ENCODE results near the gene RRAS. TPM values are rescaled to one million over a fixed set of nuclear protein-coding genes. Genes with fewer than 3 reads are reported as not detected.
A peak's percentile ranks its signal among the peaks of the same experiment; 100 is the strongest.

Gene RRAS
- total and polyA plus RNA-seq, 2 of the 4 experiments (the other 2 are of a cell fraction) = 50.2 to 241 TPM

- ChIA-PET POLR2A (ENCODE audit: unreplicated experiment) (interaction anchor here (0.6 kb wide), 1 partner anchor 20 kb away, joined by 3 read pairs; no protein-coding TSS in a partner anchor), CTCF (no interaction called here)
- Histone ChIP-seq H4K5ac (ENCODE audit: low read depth, low read length) (peak overlapping the region; percentile 4; the same call in 1 of the 2 replicates), H2AK9ac (replicated peaks; ENCODE audit: low read depth, low read length, poor library complexity) (peak overlapping the region; percentile 86), H3K14ac (replicated peaks; ENCODE audit: low read depth, low read length) (peak overlapping the region; percentile 20; the same call in 1 of the 2 replicates), H2BK120ac (ENCODE audit: low read depth, low read length) (peak overlapping the region; percentile 50; the same call in 1 of the 2 replicates), H3K4me2 (ENCODE audit: low read depth, low read length) (peak overlapping the region; percentile 16; the same call in 1 of the 2 replicates), H3K9ac (ENCODE audit: low read depth, low read length) (no peak overlapping the region), H4K8ac (ENCODE audit: low read depth in 2 of 2, low read length in 2 of 2) (peak overlapping the region in 1 of 2 experiments; percentile 70; a peak in 2 of 4 replicates), H3K4me1 (ENCODE audit: control insufficient read depth, insufficient read depth, low read length) (peaks cover 16% of the 10 kb centered on the region), H3K4me3 (ENCODE audit: insufficient read depth, low read depth, low read length) (no peak overlapping the region), H2AK5ac (ENCODE audit: low read depth, low read length) (peak overlapping the region; percentile 75), H3K79me1 (ENCODE audit: low read depth in 1 of 2, low read length in 2 of 2) (peaks cover 37 to 79% of the 10 kb centered on the region in 2 experiments), H4K91ac (ENCODE audit: insufficient read depth, low read depth, low read length) (peak overlapping the region; percentile 7; the same call in 1 of the 2 replicates), H3K4ac (ENCODE audit: low read depth, low read length) (peak overlapping the region; percentile 84), H2AFZ (replicated peaks; ENCODE audit: low read length, poor library complexity) (peak overlapping the region; percentile 38), H3K18ac (ENCODE audit: low read depth, low read length) (peak overlapping the region; percentile 3; the same call in 1 of the 2 replicates), H3K9me1 (ENCODE audit: insufficient read depth, low read length) (peaks cover 10% of the 10 kb centered on the region), H2BK5ac (ENCODE audit: low read depth, low read length, poor library complexity, severe bottlenecking) (peak overlapping the region; percentile 79), H2BK20ac (ENCODE audit: low read depth, low read length) (0 out of 2 replicates have a peak overlapping the region, but pooled peaks have one; percentile 12), H3K56ac (ENCODE audit: extremely low read depth, insufficient read depth, low read length) (no peak overlapping the region), H4K20me1 (ENCODE audit: insufficient read depth, low read length) (peaks cover 31% of the 10 kb centered on the region), H3K27me3 (ENCODE audit: control insufficient read depth, insufficient read depth, low read length) (no peaks in the 10 kb centered on the region), H3K23ac (ENCODE audit: low read depth, low read length) (peak overlapping the region; percentile 43; the same call in 1 of the 2 replicates), H3K36me3 (ENCODE audit: control insufficient read depth, insufficient read depth, low read length) (peaks cover 42% of the 10 kb centered on the region), H3K9me3 (ENCODE audit: control insufficient read depth, insufficient read depth, low read length) (no peaks in the 10 kb centered on the region), H3K27ac (ENCODE audit: insufficient read depth, low read length) (peak overlapping the region; percentile 45), H2BK15ac (ENCODE audit: low read depth, low read length) (no peak overlapping the region; the same call in 2 of the 3 replicates)
- 51% methylated on average over 6 of the region's 19 CpGs; no CpG with 5 or more reads in 1 of the 2 experiments for WGBS, 2 experiments (ENCODE audit: extremely low coverage in 2 of 2, insufficient read length in 1 of 2)
- DNase-seq (peak; percentile 91), ATAC-seq (ENCODE audit: low read depth) (peak; percentile 91)
- intact Hi-C loops (cut with micrococcal nuclease) (no loop called here), in situ Hi-C loops (cut with MboI; ENCODE audit: low sequenced_read_pairs) (no loop called here), dilution Hi-C loops (cut with HindIII; ENCODE audit: low sequenced_read_pairs, unreplicated experiment) (no loop called here)
- BruUV-seq (replicated peaks) = no TSS peak
- TF ChIP-seq USF2 (IDR thresholded peaks at IDR 0.05; ENCODE audit: low read depth, low read length) (no peak), RCOR1 (IDR thresholded peaks at IDR 0.05; ENCODE audit: insufficient replicate concordance, low read length) (no peak), MXI1 (IDR thresholded peaks at IDR 0.05; ENCODE audit: borderline replicate concordance, low read depth, low read length) (no peak), NFE2L2 (IDR thresholded peaks at IDR 0.05; ENCODE audit: low read depth, low read length) (no peak), CHD1 (IDR thresholded peaks at IDR 0.05; ENCODE audit: low read depth, low read length) (no peak), MAFK (IDR thresholded peaks at IDR 0.05; ENCODE audit: low read depth, low read length) (no peak), CEBPB (IDR thresholded peaks at IDR 0.05; ENCODE audit: low read depth, low read length) (peak; percentile 63; the same call in 1 of the 2 replicates), BHLHE40 (IDR thresholded peaks at IDR 0.05; ENCODE audit: low read depth, low read length) (0 out of 2 replicates have a peak, but pooled peaks have one; percentile 3), SMC3 (IDR thresholded peaks at IDR 0.05; ENCODE audit: low read depth, low read length) (no peak), RFX5 (IDR thresholded peaks at IDR 0.05; ENCODE audit: low read depth, low read length) (no peak), FOS (IDR thresholded peaks at IDR 0.05; ENCODE audit: low read depth, low read length) (peak; percentile 76)
- TF ChIP-seq, protein P1, sequence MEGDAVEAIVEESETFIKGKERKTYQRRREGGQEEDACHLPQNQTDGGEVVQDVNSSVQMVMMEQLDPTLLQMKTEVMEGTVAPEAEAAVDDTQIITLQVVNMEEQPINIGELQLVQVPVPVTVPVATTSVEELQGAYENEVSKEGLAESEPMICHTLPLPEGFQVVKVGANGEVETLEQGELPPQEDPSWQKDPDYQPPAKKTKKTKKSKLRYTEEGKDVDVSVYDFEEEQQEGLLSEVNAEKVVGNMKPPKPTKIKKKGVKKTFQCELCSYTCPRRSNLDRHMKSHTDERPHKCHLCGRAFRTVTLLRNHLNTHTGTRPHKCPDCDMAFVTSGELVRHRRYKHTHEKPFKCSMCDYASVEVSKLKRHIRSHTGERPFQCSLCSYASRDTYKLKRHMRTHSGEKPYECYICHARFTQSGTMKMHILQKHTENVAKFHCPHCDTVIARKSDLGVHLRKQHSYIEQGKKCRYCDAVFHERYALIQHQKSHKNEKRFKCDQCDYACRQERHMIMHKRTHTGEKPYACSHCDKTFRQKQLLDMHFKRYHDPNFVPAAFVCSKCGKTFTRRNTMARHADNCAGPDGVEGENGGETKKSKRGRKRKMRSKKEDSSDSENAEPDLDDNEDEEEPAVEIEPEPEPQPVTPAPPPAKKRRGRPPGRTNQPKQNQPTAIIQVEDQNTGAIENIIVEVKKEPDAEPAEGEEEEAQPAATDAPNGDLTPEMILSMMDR (conservative IDR thresholded peaks at IDR 0.05; ENCODE audit: low read depth, low read length) = peak; percentile 27; the same call in 1 of the 2 replicates
- TF ChIP-seq, protein P2, sequence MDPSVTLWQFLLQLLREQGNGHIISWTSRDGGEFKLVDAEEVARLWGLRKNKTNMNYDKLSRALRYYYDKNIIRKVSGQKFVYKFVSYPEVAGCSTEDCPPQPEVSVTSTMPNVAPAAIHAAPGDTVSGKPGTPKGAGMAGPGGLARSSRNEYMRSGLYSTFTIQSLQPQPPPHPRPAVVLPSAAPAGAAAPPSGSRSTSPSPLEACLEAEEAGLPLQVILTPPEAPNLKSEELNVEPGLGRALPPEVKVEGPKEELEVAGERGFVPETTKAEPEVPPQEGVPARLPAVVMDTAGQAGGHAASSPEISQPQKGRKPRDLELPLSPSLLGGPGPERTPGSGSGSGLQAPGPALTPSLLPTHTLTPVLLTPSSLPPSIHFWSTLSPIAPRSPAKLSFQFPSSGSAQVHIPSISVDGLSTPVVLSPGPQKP (IDR thresholded peaks at IDR 0.05; ENCODE audit: borderline replicate concordance, low read depth, low read length) = no peak
Observed at GRCh38 chr19:49614096-49614833, 25.7 kb downstream of the RRAS start.

Measured in IMR-90 (cell line).